Suprapubic skin (tissue), 3 donors: Measurements from ENCODE around the gene ISG15.

Source experiments
- CTCF ChIP-seq, 2 donors: fragments of 200-600 bp in 1 of 2; fragments of 450-650 bp in 1 of 2; sonication (generic) in 1 of 2; IDR thresholded peaks; one replicate each; pipeline ENCODE4 v1.5.1; 2016 to 2019; ENCODE audit warnings: antibody characterized with exemption in 2 of 2, mild to moderate bottlenecking in 1 of 2, moderate library complexity in 1 of 2
- EP300 ChIP-seq: sonication (generic); formaldehyde crosslinking; IDR thresholded peaks from one replicate; pipeline ENCODE4 v1.6.1; 2017; ENCODE audit warnings: antibody characterized with exemption

- TF ChIP-seq CTCF (IDR thresholded peaks at IDR 0.05) (no peak), EP300 (no peak)
These were observed 21.1 kb downstream of the ISG15 start for GRCh38 chr1:1034439-1034781.
